HUES48 (cell line): ENCODE results near the gene PDCD5.
"Not testable (repeated sequence)": the region's sequence is repeated elsewhere in the genome, so short reads cannot be mapped to it uniquely, and the experiment has no call there.

Experiments used
- H3K27ac ChIP-seq: one replicate; pipeline ENCODE4 v1.7.0; 2013; ENCODE audit warnings: low read depth, low read length, inconsistent platforms
- H3K27me3 ChIP-seq: 2 replicates; pipeline ENCODE4 v1.6.1; 2013; ENCODE audit warnings: mild to moderate bottlenecking, low read length; ENCODE audit not compliant: control insufficient read depth, insufficient read depth
- H3K36me3 ChIP-seq: 2 replicates; pipeline ENCODE4 v1.6.1; 2013; ENCODE audit warnings: low read length; ENCODE audit not compliant: control insufficient read depth, insufficient read depth
- H3K4me1 ChIP-seq: 2 replicates; pipeline ENCODE4 v1.6.1; 2013; ENCODE audit warnings: mild to moderate bottlenecking, low read length; ENCODE audit not compliant: control insufficient read depth, insufficient read depth
- H3K4me3 ChIP-seq: 2 replicates; pipeline ENCODE4 v1.5.1; 2013; ENCODE audit warnings: mild to moderate bottlenecking, low read depth, low read length
- H3K9ac ChIP-seq: 2 replicates; pipeline ENCODE4 v1.6.1; 2013; ENCODE audit warnings: mild to moderate bottlenecking, low read depth, low read length, moderate library complexity
- H3K9me3 ChIP-seq: 2 replicates; pipeline ENCODE4 v1.6.1; 2013; ENCODE audit warnings: low read length; ENCODE audit not compliant: control insufficient read depth, insufficient read depth

The PDCD5 gene

DNA sequence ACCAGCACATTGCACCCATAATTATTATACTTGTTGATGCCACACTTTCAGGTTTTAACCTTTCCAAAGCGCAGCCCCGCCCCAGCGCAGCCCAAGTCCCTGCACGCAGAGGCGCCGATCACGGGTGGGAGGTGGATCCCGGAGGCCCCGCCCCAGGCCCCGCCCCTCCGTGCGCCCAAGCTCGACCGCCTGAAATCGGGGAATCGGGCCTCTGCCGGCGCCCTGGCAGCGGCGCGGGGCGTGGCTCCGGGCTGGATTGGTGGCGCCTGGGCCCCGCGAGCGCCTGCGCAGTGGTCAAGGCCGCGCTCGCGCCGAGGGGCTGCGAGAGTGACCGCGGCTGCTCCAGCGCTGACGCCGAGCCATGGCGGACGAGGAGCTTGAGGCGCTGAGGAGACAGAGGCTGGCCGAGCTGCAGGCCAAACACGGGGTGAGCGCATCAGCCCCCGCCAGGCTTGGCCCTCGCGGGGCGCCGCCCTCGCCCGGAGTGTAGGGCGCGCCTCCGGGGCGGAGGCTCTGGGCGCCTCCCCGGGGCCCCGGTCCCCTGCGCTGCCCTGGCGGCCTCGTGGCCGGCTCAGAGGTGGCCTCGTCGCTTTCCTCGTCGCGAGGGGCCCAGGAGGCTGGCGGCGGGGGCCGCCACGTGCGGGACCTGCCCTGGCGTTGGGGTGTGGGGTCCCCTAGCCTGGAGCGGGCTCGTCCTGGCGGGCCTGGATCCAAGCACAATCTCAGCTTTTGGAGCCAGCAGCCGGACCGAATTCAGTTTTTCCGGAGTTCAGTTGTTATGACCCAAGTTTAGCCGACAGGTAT, at the start of gene PDCD5:
Gene PDCD5 (plus strand): TSS at position 290 of the 804 bp plus-strand sequence. CDS start 72 bp downstream, at position 362.
- Histone ChIP-seq H3K27me3 (peaks cover 10% of the 10 kb centered on the region; the same call in 1 of the 2 replicates), H3K9ac (peak within 1 kb of the TSS; percentile 91), H3K36me3 (peaks cover 37% of the 10 kb centered on the region), H3K4me3 (peak within 1 kb of the TSS; percentile 94), H3K4me1 (peaks cover 5% of the 10 kb centered on the region), H3K27ac (peak within 1 kb of the TSS; percentile 42), H3K9me3 (no peaks in the 10 kb centered on the region)

DNA sequence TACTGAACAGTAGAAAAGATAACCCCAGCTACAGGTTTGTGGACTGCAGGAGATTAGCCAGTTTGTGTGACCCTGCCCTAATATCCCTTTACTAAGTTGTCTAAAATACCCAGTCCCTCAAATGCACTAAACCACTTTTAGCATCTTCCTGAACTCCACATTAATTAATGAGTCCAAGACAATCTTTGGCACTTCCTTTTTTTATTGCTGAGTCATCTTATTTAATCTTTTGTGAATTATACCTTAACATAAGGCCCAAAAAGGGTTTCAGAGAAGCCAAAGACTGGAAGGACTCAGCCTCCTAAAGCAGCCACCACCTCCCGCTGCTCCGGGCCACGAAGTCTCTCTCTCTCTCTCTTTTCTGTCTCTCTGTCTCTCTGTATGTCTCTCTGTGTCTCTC, 48.8 kb upstream of the PDCD5 start:
- Histone ChIP-seq H3K4me1 (no peaks in the 10 kb centered on the region), H3K9me3 (peaks cover 15% of the 10 kb centered on the region), H3K36me3 (no peaks in the 10 kb centered on the region), H3K4me3 (no peak overlapping the region), H3K27me3 (no peaks in the 10 kb centered on the region), H3K27ac (no peak overlapping the region), H3K9ac (no peak overlapping the region)

DNA sequence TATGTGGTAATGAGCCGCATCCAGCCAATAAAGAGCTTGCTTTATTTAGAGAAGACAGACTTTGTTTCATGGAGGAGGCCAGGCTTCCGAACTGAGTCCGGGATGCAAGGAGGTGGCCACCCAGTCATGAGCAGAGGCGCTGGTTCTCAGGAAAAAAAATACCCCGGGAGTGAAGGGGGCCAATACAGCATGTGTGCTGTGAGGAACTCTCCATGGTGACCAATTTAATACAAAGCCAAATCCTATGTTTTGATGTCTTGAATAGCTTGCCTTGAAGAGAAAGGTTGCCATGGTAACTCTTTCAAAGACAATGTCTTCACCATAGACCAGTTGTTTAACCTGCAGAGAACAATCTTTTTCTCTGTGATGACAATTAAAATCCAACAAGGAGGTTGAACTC, 43.4 kb upstream of the PDCD5 start:
- no peaks in the 10 kb centered on the region for H3K27me3 ChIP-seq

GRCh38 chr19:32539240-32539916, 41.6 kb upstream of the PDCD5 start:
- Histone ChIP-seq H3K27me3 (no peaks in the 10 kb centered on the region), H3K9me3 (0 out of 2 replicates have a peak, but pooled peaks cover under 1% of the 10 kb centered on the region), H3K4me3 (no peak overlapping the region), H3K9ac (no peak overlapping the region), H3K36me3 (no peaks in the 10 kb centered on the region), H3K27ac (no peak overlapping the region), H3K4me1 (no peaks in the 10 kb centered on the region)

More for the DNA sequence above, 43.4 kb upstream of the PDCD5 start:
- H3K9ac ChIP-seq: no peak overlapping the region
- no peak overlapping the region for H3K4me3 ChIP-seq
- H3K36me3 ChIP-seq: no peaks in the 10 kb centered on the region
- H3K9me3 ChIP-seq: peaks cover 7% of the 10 kb centered on the region; the same call in 1 of the 2 replicates
- no peak overlapping the region for H3K27ac ChIP-seq
- H3K4me1 ChIP-seq: no peaks in the 10 kb centered on the region

GRCh38 chr19:32540621-32541020, 40.4 kb upstream of the PDCD5 start:
- Histone ChIP-seq H3K4me3 (no peak overlapping the region), H3K9ac (no peak overlapping the region), H3K27ac (no peak overlapping the region), H3K4me1 (no peaks in the 10 kb centered on the region), H3K36me3 (no peaks in the 10 kb centered on the region), H3K9me3 (no peaks in the 10 kb centered on the region), H3K27me3 (no peaks in the 10 kb centered on the region)

GRCh38 chr19:32541376-32541775, 39.6 kb upstream of the PDCD5 start:
- H3K4me3 ChIP-seq: not testable (repeated sequence)

DNA sequence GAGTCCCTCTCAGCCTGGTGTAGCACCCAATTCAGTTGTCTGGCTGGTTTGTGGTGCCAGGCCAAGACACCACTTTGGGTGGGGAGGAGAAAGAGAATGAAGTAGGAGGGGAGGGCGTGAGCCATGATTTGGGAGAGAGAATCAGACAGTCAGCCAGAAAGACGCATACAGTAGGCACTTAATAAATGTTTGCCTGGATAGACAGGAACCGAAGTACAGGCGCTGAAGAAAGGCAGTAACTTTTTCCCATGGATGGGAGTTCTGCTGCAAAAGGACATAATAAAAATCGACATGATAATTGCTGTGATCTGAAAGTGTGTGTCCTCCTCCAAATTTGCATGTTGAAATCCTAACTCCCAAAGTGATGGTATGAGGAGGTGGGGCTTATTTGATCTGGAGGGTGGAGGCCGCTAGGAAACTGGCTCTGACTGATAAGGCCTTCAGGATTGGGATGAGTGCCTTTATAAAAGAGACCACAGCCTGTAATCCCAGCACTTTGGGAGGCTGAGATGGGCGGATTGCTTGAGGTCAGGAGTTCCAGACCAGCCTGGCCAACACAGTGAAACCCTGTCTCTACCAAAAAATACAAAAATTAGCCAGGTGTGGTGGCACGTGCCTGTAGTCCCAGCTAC, 38.4 kb upstream of the PDCD5 start:
- Histone ChIP-seq H3K27me3 (no peaks in the 10 kb centered on the region), H3K4me3 (no peak overlapping the region), H3K9me3 (no peaks in the 10 kb centered on the region), H3K27ac (no peak overlapping the region), H3K36me3 (no peaks in the 10 kb centered on the region), H3K9ac (no peak overlapping the region), H3K4me1 (no peaks in the 10 kb centered on the region)

More at GRCh38 chr19:32541376-32541775, 39.6 kb upstream of the PDCD5 start:
- H3K36me3 ChIP-seq, H3K9ac ChIP-seq, H3K27me3 ChIP-seq, H3K9me3 ChIP-seq, H3K4me1 ChIP-seq, H3K27ac ChIP-seq: not testable (repeated sequence)

DNA sequence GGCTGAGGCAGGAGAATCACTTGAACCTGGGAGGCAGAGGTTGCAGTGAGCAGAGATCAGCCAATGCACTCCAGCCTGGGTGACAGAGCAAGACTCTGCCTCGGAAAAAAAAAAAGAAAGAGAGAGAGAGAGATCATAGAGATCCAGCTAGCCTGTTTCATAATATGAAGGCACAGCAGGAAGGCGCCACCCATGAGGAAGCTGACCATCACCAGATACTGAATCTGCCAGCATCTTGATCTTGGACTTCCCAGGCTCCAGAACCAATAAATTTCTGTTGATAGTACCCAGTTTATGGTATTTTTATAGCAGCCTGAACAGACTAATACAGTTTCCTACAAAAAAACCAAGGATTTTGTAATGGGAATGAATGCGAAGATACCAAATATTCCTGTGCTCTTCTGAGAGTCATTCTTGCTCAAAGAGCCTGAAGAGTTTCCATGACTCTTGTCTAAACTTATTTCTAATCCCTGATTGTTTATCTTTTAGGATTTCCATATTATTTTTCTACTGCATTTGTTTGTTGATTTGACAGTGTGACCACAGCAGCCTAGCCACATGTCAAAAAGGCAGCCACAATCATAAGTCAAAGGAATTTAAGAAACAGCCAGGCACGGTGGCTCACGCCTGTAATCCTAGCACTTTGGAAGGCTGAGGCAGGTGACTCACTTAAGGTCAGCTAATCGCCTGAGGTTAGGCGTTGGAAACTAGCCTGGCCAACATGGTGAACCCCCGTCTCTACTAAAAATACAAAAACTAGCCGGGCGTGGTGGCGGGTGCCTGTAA, 37.7 kb upstream of the PDCD5 start:
- H3K4me1 ChIP-seq: no peaks in the 10 kb centered on the region
- H3K27me3 ChIP-seq: no peaks in the 10 kb centered on the region
- no peak overlapping the region for H3K9ac ChIP-seq
- H3K36me3 ChIP-seq: no peaks in the 10 kb centered on the region
- H3K9me3 ChIP-seq: no peaks in the 10 kb centered on the region
- H3K27ac ChIP-seq: no peak overlapping the region
- H3K4me3 ChIP-seq: no peak overlapping the region

DNA sequence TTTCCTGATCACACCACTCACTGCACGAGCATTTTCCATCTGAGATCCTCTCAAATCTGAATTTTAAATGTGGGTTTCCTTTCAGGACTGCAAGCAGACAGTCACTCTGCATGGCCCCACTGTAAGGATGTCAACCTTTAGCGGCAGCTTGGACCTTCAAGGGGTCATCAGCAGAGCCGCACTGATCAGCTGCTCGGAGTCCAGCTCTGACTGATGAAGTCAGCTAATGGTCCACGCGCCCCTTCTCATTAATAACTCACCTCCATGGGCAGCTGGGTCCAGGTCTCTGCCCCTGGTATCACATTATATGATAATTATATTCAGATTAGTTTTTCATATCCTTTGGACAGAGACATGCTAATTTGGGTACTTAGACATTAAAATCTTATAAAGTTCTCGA, 36.1 kb upstream of the PDCD5 start:
- Histone ChIP-seq H3K9ac (no peak overlapping the region), H3K27ac (no peak overlapping the region), H3K4me1 (no peaks in the 10 kb centered on the region), H3K4me3 (no peak overlapping the region), H3K27me3 (no peaks in the 10 kb centered on the region), H3K9me3 (no peaks in the 10 kb centered on the region), H3K36me3 (no peaks in the 10 kb centered on the region)

DNA sequence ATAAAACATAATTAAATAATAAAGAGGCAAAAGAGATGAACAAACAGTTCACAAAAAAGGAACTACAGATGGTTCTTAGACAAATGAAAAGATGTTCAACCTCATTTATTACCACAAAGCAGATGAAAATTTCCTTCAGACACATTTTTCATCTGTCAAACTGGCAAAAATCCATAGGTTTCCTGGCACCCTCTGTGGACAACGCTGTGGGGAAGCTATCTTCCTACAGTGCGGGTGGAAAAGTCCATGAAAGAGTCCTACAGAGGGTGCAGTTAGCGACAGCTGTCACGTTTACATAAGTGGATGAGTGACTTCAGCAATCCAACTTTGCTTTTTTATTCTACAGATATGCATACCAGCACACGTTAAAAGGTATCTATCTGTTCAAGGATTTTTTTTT, 30.3 kb upstream of the PDCD5 start:
- Histone ChIP-seq H3K4me1 (no peaks in the 10 kb centered on the region), H3K27me3 (no peaks in the 10 kb centered on the region), H3K9me3 (no peaks in the 10 kb centered on the region), H3K27ac (no peak overlapping the region), H3K9ac (no peak overlapping the region), H3K4me3 (no peak overlapping the region), H3K36me3 (no peaks in the 10 kb centered on the region)
